Lung (tissue), 12 donors: ENCODE results near the gene NAGA. TPM values are rescaled to one million over a fixed set of nuclear protein-coding genes. Genes with fewer than 3 reads are reported as not detected.

Experiments
- ATAC-seq: fragments of 200-7000 bp; cut with Tn5 transposase; one replicate; pipeline ENCODE4 v1.9.1; 2020; ENCODE audit warnings: moderate number of reproducible peaks; ENCODE audit not compliant: insufficient read depth, low FRiP score
- DNase-seq, 3 donors: peaks; one replicate each; pipeline ENCODE4 v3.0.0-alpha.2; 2013 to 2017
- H3K27ac ChIP-seq, 2 donors: one replicate each; pipeline ENCODE4 v1.5.1; 2013; ENCODE audit warnings: mild to moderate bottlenecking in 2 of 2, moderate library complexity in 2 of 2, control low read depth in 1 of 2, inconsistent platforms in 1 of 2, low read depth in 1 of 2, low read length in 1 of 2
- H3K27me3 ChIP-seq, 3 donors: one replicate each; pipeline ENCODE4 v1.5.1; 2013; ENCODE audit warnings: low read length in 2 of 3; ENCODE audit not compliant: control insufficient read depth in 3 of 3, insufficient read depth in 3 of 3
- H3K36me3 ChIP-seq, 4 donors: one replicate each; pipeline ENCODE4 v1.5.1; 2013; ENCODE audit warnings: low read length in 4 of 4, mild to moderate bottlenecking in 1 of 4, moderate library complexity in 1 of 4; ENCODE audit not compliant: control insufficient read depth in 4 of 4, insufficient read depth in 4 of 4
- H3K4me1 ChIP-seq, 5 donors: one replicate each; pipeline ENCODE4 v1.5.1; 2013; ENCODE audit warnings: low read length in 5 of 5, mild to moderate bottlenecking in 2 of 5, moderate library complexity in 1 of 5; ENCODE audit not compliant: control insufficient read depth in 5 of 5, insufficient read depth in 5 of 5
- H3K4me3 ChIP-seq: one replicate; pipeline ENCODE4 v1.5.1; 2013; ENCODE audit warnings: mild to moderate bottlenecking, control low read depth, moderate library complexity
- H3K9ac ChIP-seq, 2 donors: one replicate each; pipeline ENCODE4 v1.5.1; 2013; ENCODE audit warnings: low read length in 2 of 2, control low read depth in 1 of 2; ENCODE audit not compliant: insufficient read depth in 1 of 2
- H3K9me3 ChIP-seq, 4 donors: one replicate each; pipeline ENCODE4 v1.5.1; 2013; ENCODE audit warnings: low read length in 3 of 4, mild to moderate bottlenecking in 1 of 4, moderate library complexity in 1 of 4; ENCODE audit not compliant: control insufficient read depth in 4 of 4, insufficient read depth in 3 of 4
- CTCF ChIP-seq: IDR thresholded peaks from 2 replicates; pipeline ENCODE4 v1.5.1; 2012; ENCODE audit warnings: mild to moderate bottlenecking; ENCODE audit errors: control extremely low read depth, extremely low read depth
- WGBS, 2 donors: extraction: QIAGEN DNeasy Blood & Tissue Kit; methylation state at CpG; one replicate each; pipeline ENCODE4 v1.1.7; 2013; 5-methylcytosine and 5-hydroxymethylcytosine counted together
- polyA plus RNA-seq, 2 donors: library from polyadenylated mRNA; stranded (reverse); fragments of 200-250 nt; gene quantifications; one replicate each; pipeline ENCODE4 v1.2.1, GENCODE V29; 2013
- total RNA-seq, 2 donors: library from RNA; depleted of rRNA in 1 of 2; stranded (reverse); fragments of >200 nt in 1 of 2; gene quantifications; one replicate each; pipeline ENCODE4 v1.2.1, GENCODE V29; 2014 to 2021
- donor health status: control.
- donor health status: control.
- donor health status: Bipolar disorder and iron deficiency.
- donor health status: healthy.
- donor health status: DM: yes; HTN: yes; CAD: no.

The NAGA gene
- total and polyA plus RNA-seq, 4 donors: 9.9 to 48.0 (median 39.6) TPM

GRCh38 chr22:42022162-42022847 lies 48.3 kb downstream of the NAGA start:
- Histone ChIP-seq H3K9ac (no peak overlapping the region), H3K4me3 (no peak overlapping the region), H3K4me1 (peaks cover 0 to 5% (median 0%) of the 10 kb centered on the region in 5 donors), H3K9me3 (no peaks in the 10 kb centered on the region), H3K36me3 (no peaks in the 10 kb centered on the region), H3K27me3 (no peaks in the 10 kb centered on the region), H3K27ac (no peak overlapping the region)
- WGBS, 2 donors: 59 to 69% methylated on average over 2 of the region's 2 CpGs
- TF ChIP-seq CTCF: no peak
- ATAC-seq (no peak), DNase-seq (no peak)

- no peak for TF ChIP-seq CTCF
- no peaks in the 10 kb centered on the region for H3K27me3 ChIP-seq
- H3K27ac ChIP-seq: no peak overlapping the region
- DNase-seq: no peak
- H3K4me3 ChIP-seq: no peak overlapping the region
- peaks cover 0 to 5% (median 0%) of the 10 kb centered on the region in 5 donors for H3K4me1 ChIP-seq
- no peaks in the 10 kb centered on the region for H3K36me3 ChIP-seq
- WGBS, 2 donors: 93% methylated on average over 2 of the region's 2 CpGs
- ATAC-seq: no peak
- no peaks in the 10 kb centered on the region for H3K9me3 ChIP-seq
- H3K9ac ChIP-seq: no peak overlapping the region
These were observed 49.0 kb downstream of the NAGA start for GRCh38 chr22:42021571-42021970.

GRCh38 chr22:42018224-42018623 lies 52.4 kb downstream of the NAGA start:
- H3K9ac ChIP-seq: no peak overlapping the region
- ATAC-seq (no peak), DNase-seq (no peak)
- H3K27me3 ChIP-seq: no peaks in the 10 kb centered on the region
- no peaks in the 10 kb centered on the region for H3K36me3 ChIP-seq
- no peak overlapping the region for H3K27ac ChIP-seq
- WGBS, 2 donors: 56 to 71% methylated on average over 1 of the region's 1 CpG
- no peak for TF ChIP-seq CTCF
- H3K4me3 ChIP-seq: no peak overlapping the region
- no peaks in the 10 kb centered on the region for H3K4me1 ChIP-seq
- peaks cover 0 to 3% (median 0%) of the 10 kb centered on the region in 4 donors for H3K9me3 ChIP-seq

GRCh38 chr22:42016111-42016510 lies 54.5 kb downstream of the NAGA start:
- Histone ChIP-seq H3K4me1 (no peaks in the 10 kb centered on the region), H3K27ac (no peak overlapping the region), H3K9ac (no peak overlapping the region), H3K27me3 (no peaks in the 10 kb centered on the region), H3K4me3 (no peak overlapping the region), H3K36me3 (no peaks in the 10 kb centered on the region), H3K9me3 (peaks cover 0 to 3% (median 0%) of the 10 kb centered on the region in 4 donors)
- TF ChIP-seq CTCF: no peak
- no peak for DNase-seq
- ATAC-seq: no peak
- 78 to 90% methylated on average over 10 of the region's 10 CpGs for WGBS, 2 donors
